ENCODE data around the gene LIPT2. TPM values are rescaled to one million over a fixed set of nuclear protein-coding genes. Genes with fewer than 3 reads are reported as not detected.

Gene LIPT2
- polyA plus RNA-seq, 6 donors from 2014 or later, result 16.5 to 30.4 (median 19.3) TPM

DNA sequence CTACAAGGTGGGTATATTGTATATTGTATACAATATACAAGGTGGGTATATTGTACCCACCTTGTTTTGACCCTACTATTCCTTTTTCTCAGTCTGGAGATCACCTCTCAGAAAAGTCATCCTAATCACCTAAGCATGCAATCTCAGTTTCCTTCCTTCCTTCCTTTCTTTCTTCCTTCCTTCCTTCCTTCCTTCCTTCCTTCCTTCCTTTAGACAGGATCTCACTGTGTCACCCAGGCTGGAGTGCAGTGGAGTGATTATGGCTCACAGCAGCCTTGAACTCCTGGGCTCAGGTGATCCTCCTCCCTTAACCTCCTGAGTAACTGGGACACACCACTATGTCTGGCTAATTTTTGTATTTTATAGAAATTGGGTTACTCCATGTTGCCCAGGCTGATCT lies 25.0 kb downstream of the LIPT2 start:
- peak overlapping the region in 1 of 6 donors; percentile 69 for H3K27ac Mint-ChIP-seq
- no peaks in the 10 kb centered on the region for H3K36me3 Mint-ChIP-seq
- DNase-seq (no peak), ATAC-seq (ENCODE audit: low read depth in 2 of 2) (no peak)
- H3K27me3 Mint-ChIP-seq, result peaks cover 40 to 56% (median 55%) of the 10 kb centered on the region in 3 donors
- H3K4me1 Mint-ChIP-seq, result peaks cover 5 to 21% (median 12%) of the 10 kb centered on the region in 3 donors
- peak overlapping the region in 2 of 8 donors; percentile 13 to 48 for H3K4me3 Mint-ChIP-seq
- H3K9me3 Mint-ChIP-seq, result peaks cover 0 to 4% (median 0%) of the 10 kb centered on the region in 7 donors

- H3K36me3 Mint-ChIP-seq, result no peaks in the 10 kb centered on the region
- peaks cover 0 to 4% (median 0%) of the 10 kb centered on the region in 7 donors for H3K9me3 Mint-ChIP-seq
- peak overlapping the region in 4 of 8 donors; percentile 21 to 47 (median 31) for H3K4me3 Mint-ChIP-seq
- DNase-seq, result no peak
- H3K27me3 Mint-ChIP-seq, result peaks cover 40 to 60% (median 55%) of the 10 kb centered on the region in 3 donors
- no peak for ATAC-seq (ENCODE audit: low read depth in 2 of 2)
- no peak overlapping the region for H3K27ac Mint-ChIP-seq
- H3K4me1 Mint-ChIP-seq, result peaks cover 5 to 21% (median 12%) of the 10 kb centered on the region in 3 donors
These were observed 25.5 kb downstream of the LIPT2 start for GRCh38 chr11:74468058-74468457.

- Mint-ChIP-seq H3K27ac (no peak within 1 kb of the TSS), H3K4me1 (peaks cover 5 to 21% (median 12%) of the 10 kb centered on the region in 3 donors), H3K9me3 (peaks cover 0 to 4% (median 0%) of the 10 kb centered on the region in 7 donors), H3K36me3 (no peaks in the 10 kb centered on the region), H3K27me3 (peaks cover 40 to 56% (median 53%) of the 10 kb centered on the region in 3 donors), H3K4me3 (peak within 1 kb of the TSS in 5 of 8 donors; percentile 21 to 62 (median 31))
- no peak for DNase-seq
- no peak for ATAC-seq (ENCODE audit: low read depth in 2 of 2)
These were observed 26.3 kb downstream of the LIPT2 start, which contains the start of gene KCNE3 for GRCh38 chr11:74466916-74467885. Gene KCNE3 (minus strand): TSS chr11:74467549. CDS start chr11:74457563, 9,986 bp downstream.

DNA sequence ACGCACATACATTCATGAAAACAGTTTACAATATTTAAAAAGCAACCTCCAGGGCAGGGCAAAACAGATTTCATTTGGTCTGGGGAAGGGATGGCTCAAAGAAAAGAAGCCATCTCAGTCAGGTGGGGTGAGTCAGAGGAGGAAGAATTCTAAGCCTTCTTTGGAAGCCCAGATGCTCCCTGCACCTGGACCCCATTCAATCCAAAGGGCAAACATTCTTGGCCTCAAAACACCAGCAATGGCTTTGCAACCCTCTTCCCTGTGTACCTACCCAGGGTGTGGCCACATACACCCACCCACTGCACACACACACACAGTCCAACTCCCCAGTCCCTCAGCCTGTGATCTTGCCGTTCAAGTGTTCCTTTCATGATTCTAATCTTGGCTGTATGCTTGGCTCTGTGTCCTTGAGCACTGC lies 28.2 kb downstream of the LIPT2 start:
- DNase-seq (no peak), ATAC-seq (ENCODE audit: low read depth in 2 of 2) (no peak)
- Mint-ChIP-seq H3K36me3 (no peaks in the 10 kb centered on the region), H3K27ac (no peak overlapping the region), H3K4me1 (peaks cover 5 to 21% (median 12%) of the 10 kb centered on the region in 3 donors), H3K9me3 (peaks cover 0 to 4% (median 0%) of the 10 kb centered on the region in 7 donors), H3K4me3 (no peak overlapping the region), H3K27me3 (peaks cover 36 to 52% (median 40%) of the 10 kb centered on the region in 3 donors)

- no peak overlapping the region for H3K27ac Mint-ChIP-seq
- peaks cover 0 to 4% (median 0%) of the 10 kb centered on the region in 7 donors for H3K9me3 Mint-ChIP-seq
- peaks cover 5 to 21% (median 12%) of the 10 kb centered on the region in 3 donors for H3K4me1 Mint-ChIP-seq
- no peak overlapping the region for H3K4me3 Mint-ChIP-seq
- DNase-seq (no peak), ATAC-seq (ENCODE audit: low read depth in 2 of 2) (no peak)
- peaks cover 36 to 52% (median 40%) of the 10 kb centered on the region in 3 donors for H3K27me3 Mint-ChIP-seq
- no peaks in the 10 kb centered on the region for H3K36me3 Mint-ChIP-seq
These were observed 28.8 kb downstream of the LIPT2 start for GRCh38 chr11:74464746-74465145.

DNA sequence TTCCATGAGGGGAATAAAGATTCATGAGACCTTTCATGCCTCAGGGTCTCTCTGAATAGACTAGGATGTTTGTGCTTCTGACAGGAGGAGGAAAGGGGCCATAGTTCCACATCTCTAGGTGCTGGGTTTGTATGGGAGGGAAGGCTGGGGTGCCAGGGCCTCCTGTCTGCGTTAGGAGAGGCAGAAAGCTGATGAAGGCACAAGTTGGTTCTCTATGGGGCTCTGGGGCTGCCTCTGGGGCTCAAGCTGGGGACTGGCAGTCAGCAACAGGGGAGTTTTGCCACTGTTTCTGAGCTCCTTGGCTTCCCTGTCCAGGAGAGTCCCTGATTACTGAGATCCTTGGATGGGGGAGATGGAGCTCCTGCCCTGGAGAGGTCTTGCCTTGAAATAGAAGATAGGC lies 30.3 kb downstream of the LIPT2 start:
- peaks cover 0 to 15% (median 12%) of the 10 kb centered on the region in 3 donors for H3K4me1 Mint-ChIP-seq
- no peak overlapping the region for H3K27ac Mint-ChIP-seq
- H3K9me3 Mint-ChIP-seq, result peaks cover 0 to 3% (median 0%) of the 10 kb centered on the region in 7 donors
- ATAC-seq (ENCODE audit: low read depth in 2 of 2) (no peak), DNase-seq (no peak)
- H3K36me3 Mint-ChIP-seq, result no peaks in the 10 kb centered on the region
- no peak overlapping the region for H3K4me3 Mint-ChIP-seq
- H3K27me3 Mint-ChIP-seq, result peaks cover 30 to 45% (median 38%) of the 10 kb centered on the region in 3 donors

DNA sequence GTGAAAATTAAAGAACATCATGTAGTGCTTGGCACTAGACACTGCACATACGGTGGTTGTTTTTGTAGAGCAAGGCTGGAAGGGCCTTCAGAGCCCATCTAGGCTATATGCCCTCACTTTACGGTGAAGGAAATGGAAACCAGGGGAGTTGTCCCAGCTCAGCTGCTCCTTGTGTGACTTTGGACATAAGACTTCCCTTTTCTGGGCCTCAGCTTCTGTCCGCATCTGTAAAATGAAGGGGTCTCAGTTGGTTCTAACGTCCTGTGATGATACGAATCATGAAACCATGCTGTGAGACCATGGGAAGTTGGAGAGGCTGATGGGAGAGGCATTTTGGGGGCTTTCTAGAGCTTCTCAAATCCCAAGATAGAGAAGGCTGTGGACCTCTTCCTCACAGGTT lies 30.9 kb downstream of the LIPT2 start:
- H3K27ac Mint-ChIP-seq, result no peak overlapping the region
- H3K9me3 Mint-ChIP-seq, result peaks cover 0 to 3% (median 0%) of the 10 kb centered on the region in 7 donors
- peaks cover 24 to 39% (median 32%) of the 10 kb centered on the region in 3 donors for H3K27me3 Mint-ChIP-seq
- no peak overlapping the region for H3K4me3 Mint-ChIP-seq
- ATAC-seq (ENCODE audit: low read depth in 2 of 2) (no peak), DNase-seq (no peak)
- H3K4me1 Mint-ChIP-seq, result peaks cover 0 to 9% (median 9%) of the 10 kb centered on the region in 3 donors
- no peaks in the 10 kb centered on the region for H3K36me3 Mint-ChIP-seq

GRCh38 chr11:74462009-74462408 lies 31.5 kb downstream of the LIPT2 start:
- H3K36me3 Mint-ChIP-seq, result no peaks in the 10 kb centered on the region
- peaks cover 0 to 7% (median 7%) of the 10 kb centered on the region in 3 donors for H3K4me1 Mint-ChIP-seq
- H3K9me3 Mint-ChIP-seq, result peaks cover 0 to 3% (median 0%) of the 10 kb centered on the region in 7 donors
- H3K4me3 Mint-ChIP-seq, result peak overlapping the region in 1 of 8 donors; percentile 3
- no peak overlapping the region for H3K27ac Mint-ChIP-seq
- peaks cover 24 to 38% (median 30%) of the 10 kb centered on the region in 3 donors for H3K27me3 Mint-ChIP-seq
- no peak for ATAC-seq (ENCODE audit: low read depth in 2 of 2)
- no peak for DNase-seq

GRCh38 chr11:74460481-74461154 lies 32.9 kb downstream of the LIPT2 start:
- Mint-ChIP-seq H3K27ac (no peak overlapping the region), H3K4me1 (no peaks in the 10 kb centered on the region), H3K36me3 (no peaks in the 10 kb centered on the region), H3K9me3 (peaks cover 0 to 3% (median 0%) of the 10 kb centered on the region in 7 donors), H3K27me3 (peaks cover 15 to 26% (median 16%) of the 10 kb centered on the region in 3 donors), H3K4me3 (no peak overlapping the region)
- DNase-seq, result no peak
- no peak for ATAC-seq (ENCODE audit: low read depth in 2 of 2)

- H3K4me3 Mint-ChIP-seq, result no peak overlapping the region
- H3K36me3 Mint-ChIP-seq, result no peaks in the 10 kb centered on the region
- no peaks in the 10 kb centered on the region for H3K4me1 Mint-ChIP-seq
- H3K9me3 Mint-ChIP-seq, result peaks cover 0 to 3% (median 0%) of the 10 kb centered on the region in 7 donors
- H3K27ac Mint-ChIP-seq, result no peak overlapping the region
- ATAC-seq (ENCODE audit: low read depth in 2 of 2), result no peak
- H3K27me3 Mint-ChIP-seq, result peaks cover 12 to 21% (median 13%) of the 10 kb centered on the region in 3 donors
- no peak for DNase-seq
These were observed 33.5 kb downstream of the LIPT2 start for GRCh38 chr11:74460065-74460464.

DNA sequence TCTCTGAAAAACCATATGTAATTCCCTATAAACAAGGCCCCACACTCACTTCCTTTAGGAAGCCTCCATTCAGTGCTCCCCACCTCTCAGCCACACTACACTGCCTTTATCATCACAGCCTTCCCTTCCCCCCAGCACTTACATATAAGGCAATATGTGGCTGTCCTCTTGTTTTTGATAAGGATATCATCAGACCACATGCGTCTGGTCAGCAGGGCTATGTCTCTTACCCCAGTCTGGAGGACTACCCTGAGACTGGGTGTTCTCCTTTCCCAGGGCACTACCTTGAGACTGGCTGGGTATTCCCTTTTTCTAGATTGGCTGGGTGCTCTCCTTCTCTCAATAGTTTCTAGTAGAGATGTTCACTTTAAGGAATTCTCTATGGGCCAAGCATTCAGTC lies 33.9 kb downstream of the LIPT2 start:
- H3K9me3 Mint-ChIP-seq, result peaks cover 0 to under 1% (median 0%) of the 10 kb centered on the region in 7 donors
- H3K27ac Mint-ChIP-seq, result no peak overlapping the region
- H3K4me1 Mint-ChIP-seq, result no peaks in the 10 kb centered on the region
- no peaks in the 10 kb centered on the region for H3K36me3 Mint-ChIP-seq
- DNase-seq, result no peak
- peaks cover 7 to 16% (median 9%) of the 10 kb centered on the region in 3 donors for H3K27me3 Mint-ChIP-seq
- no peak for ATAC-seq (ENCODE audit: low read depth in 2 of 2)
- H3K4me3 Mint-ChIP-seq, result no peak overlapping the region

DNA sequence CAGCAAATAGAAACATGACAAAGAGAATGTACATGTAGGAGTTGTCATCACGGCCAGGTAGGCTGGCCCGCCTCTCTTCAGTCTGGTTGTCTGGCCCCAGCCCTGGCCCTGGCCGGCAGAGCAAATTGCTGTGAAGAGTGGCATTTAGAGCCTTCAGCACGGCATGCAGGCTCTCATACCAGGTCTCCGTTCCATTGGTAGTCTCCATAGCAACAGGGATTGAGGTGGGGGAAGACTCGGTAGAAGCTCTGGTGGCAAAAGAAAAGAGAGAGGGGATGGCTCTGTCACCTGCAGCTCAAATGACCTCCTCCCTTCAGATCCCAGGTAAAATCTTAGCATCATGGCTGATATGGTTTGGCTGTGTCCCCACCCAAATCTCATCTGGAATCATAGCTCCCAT lies 36.2 kb downstream of the LIPT2 start:
- Mint-ChIP-seq H3K36me3 (no peaks in the 10 kb centered on the region), H3K9me3 (no peaks in the 10 kb centered on the region), H3K27ac (no peak overlapping the region), H3K4me1 (peaks cover 0 to 5% (median 3%) of the 10 kb centered on the region in 3 donors), H3K4me3 (no peak overlapping the region), H3K27me3 (peaks cover 4 to 18% (median 6%) of the 10 kb centered on the region in 3 donors)
- DNase-seq (no peak), ATAC-seq (ENCODE audit: low read depth in 2 of 2) (no peak)

- ATAC-seq (ENCODE audit: low read depth in 2 of 2) (peak in 1 of 2 donors; percentile 28), DNase-seq (peak; percentile 31)
- H3K36me3 Mint-ChIP-seq, result no peaks in the 10 kb centered on the region
- no peak overlapping the region for H3K4me3 Mint-ChIP-seq
- H3K27ac Mint-ChIP-seq, result peak overlapping the region in 1 of 6 donors; percentile 2
- H3K27me3 Mint-ChIP-seq, result peaks cover 6 to 18% (median 12%) of the 10 kb centered on the region in 3 donors
- H3K9me3 Mint-ChIP-seq, result no peaks in the 10 kb centered on the region
- H3K4me1 Mint-ChIP-seq, result peaks cover 4 to 13% (median 9%) of the 10 kb centered on the region in 3 donors
These were observed 40.0 kb downstream of the LIPT2 start for GRCh38 chr11:74453373-74453975.

Measured in naive B cell (primary cell).